Stimulated activated CD4-positive, alpha-beta T cell treated with anti-CD3 and anti-CD28 coated beads, TNF-alpha, amount 100 ng/mL, for 1 hour (primary cell): ENCODE measurements around the gene EMID1.

ENCODE experiments used
- DNase-seq, 3 donors: peaks; one replicate each; pipeline ENCODE4 v3.0.0-alpha.2; 2020; ENCODE audit warnings: low read depth in 3 of 3, low spot score in 1 of 3

EMID1 gene

DNA sequence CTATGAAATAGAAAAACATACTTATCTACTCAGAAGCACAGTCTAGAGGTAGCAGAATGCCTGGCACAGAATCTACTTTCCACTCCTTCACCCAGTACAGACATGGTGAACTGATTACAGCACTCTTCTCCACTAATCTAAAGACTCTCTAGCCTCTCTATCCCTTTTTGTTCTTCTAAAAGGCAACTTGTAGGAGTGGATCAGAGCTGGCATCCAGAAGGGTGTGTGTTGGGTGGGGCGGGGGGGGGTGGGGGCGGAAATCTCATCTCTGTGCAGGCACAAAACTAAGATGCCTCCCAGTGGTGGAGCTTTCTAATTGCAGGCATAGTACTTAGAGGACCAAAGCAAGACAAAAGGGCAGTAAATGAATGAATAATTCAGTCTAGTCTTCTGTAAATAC, 11.5 kb upstream of the EMID1 start:
- no peak for DNase-seq

DNA sequence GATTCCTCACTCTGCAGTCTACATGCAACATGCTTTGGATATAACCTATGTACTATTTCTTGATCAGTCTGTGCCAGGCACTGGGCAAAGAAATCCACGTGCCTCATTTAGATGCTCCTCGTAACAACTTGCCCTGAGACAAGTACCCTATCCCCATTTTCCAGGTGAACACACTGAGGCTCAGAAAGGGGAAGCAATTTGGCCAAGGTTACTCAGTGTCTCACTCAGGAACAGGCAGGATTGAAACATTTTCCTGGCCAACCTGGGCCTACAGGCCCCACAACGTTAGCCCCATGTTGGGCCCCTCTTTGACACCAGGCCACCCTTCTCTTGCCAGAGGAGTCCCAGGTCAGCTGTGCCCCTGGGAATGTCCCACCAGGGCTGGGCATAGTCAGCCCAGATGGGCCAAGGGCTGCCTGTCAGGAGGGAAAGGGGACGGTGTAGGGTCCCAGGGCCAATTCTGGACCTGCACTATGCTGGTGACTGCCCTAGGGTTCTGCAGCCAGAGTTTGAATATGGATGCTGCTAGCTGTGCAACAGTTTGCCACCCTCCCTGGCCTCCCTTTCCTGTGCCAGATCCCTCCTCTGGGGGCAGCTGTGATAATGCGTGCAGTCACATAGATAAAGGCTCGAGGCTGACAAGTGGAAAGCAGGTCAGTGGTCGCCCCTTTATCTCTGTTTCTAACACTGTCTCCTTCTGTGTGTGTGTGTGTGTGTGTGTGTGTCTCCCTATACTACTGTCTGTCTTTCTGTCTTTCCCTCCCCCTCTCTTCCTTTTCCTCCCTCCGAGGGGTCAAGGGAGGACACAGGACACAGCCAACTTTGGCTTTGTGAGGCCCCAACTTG, 10.4 kb upstream of the EMID1 start:
- DNase-seq, result no peak

DNA sequence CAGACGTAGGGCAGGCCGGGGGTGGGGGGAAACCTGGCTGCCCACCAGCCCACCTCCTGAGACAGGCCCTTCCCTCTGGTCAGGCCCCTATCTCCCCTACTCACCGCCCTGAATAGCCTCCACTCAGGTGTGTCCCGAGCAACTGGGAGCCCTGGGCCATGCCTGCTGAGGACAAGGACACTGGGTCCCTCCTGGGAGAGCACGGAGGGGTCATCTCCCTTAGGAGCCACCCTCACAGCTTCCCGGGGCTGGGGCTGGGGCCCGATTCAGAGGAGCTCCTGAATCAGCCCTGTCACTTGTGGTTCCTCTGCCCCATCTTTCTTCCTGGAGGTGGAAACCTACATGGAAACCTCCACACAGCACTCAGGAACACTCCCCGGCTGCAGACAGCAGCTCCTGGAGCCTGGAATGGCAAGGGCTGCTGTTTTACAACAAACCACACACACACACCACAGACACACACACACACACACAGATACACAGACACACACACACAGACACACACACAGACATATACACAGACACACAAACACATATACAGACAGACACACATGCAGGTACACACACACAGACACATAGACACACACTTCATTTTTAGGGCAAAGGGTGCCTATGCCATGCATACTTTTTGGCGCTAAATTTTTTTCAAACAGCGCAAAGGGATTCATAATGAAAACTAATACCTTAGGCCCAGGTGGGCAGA, 9.6 kb upstream of the EMID1 start:
- DNase-seq, result no peak

DNA sequence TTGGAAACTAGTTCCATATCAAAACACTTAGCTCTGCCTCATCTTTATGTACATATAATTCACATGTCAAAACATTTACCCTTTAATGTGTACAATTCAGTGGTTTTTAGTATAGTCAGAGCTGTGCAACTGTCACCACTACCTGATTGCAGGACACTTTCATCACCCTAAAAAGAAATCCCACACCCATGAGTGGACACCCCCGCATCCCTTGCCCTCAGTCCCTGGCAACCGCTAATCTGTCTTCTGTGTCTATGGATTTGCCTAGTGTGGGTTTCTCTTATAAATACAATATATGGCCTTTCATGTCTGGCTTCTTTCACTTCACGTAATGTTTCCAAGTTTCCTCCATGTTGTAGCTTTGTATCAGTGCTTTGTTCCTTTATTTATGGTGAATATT, 8.6 kb upstream of the EMID1 start:
- no peak for DNase-seq

DNA sequence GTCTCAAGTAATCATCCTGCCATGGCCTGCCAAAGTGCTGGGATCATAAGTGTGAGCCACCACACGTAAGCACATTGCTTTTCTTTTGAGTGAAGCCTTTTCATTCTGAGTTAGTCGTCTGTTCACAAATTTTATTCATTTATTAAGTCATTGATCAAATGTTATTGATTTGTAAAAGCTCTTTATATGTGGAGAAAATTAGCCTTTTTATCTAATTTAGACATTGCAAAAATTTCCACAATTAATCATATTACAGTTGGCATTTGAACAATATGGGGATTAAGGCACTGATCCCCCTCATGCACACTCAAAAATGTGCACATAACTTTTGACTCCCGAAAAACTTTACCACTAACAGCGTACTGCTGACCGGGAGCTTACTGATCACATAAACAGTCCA, 7.5 kb upstream of the EMID1 start:
- no peak for DNase-seq

DNA sequence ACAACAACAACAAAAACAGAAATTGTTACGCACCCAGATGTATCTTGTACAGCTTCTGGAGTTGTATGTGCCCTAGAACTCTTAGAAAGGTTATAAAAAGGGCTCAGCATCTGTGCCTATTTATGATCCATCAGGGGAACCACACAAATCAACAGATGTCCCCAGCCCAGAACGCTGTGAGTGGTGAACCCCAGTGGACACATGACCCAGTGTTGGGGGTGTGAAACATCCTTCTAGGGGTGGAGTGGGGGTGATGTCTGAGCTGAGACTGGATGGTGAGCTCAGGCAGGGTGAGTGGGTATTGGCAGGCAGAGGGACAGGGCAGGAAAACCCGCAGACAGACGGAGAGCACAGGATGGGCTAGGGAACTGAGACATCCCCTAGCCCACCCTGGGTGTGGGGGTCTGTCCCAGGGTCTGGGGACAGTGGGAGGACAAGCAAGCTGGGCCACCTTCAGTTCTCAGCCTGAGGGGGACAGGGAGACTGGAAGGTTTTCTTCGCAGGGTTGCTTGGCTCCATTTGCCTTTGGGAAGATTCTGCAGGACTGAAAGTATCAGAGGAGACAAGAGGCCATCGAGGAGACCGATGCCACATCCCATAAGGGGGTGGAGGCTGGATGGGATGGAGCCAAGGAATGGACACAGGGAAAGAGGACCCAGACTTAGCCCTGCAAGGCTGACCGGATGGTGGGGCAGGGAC, 5.8 kb upstream of the EMID1 start:
- no peak for DNase-seq

DNA sequence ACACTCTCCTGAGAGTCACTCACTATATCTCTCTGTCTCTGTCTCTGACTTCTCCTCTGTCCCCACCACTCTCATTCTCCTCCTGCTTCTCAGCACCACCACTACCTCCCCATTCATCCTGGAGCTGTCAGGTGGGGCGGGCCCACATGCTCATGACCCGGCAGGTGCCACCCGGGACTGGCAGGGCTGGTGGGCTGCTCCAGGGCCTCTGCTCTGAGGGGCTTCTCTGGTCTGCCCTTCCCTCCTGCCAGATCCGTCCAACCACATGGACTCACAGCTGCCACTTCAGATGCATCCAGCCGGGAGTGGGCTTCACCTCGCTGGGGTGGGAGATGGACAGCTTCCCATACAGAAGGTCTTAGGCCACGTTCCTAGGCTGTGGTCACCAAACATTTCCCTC, 4.8 kb upstream of the EMID1 start:
- DNase-seq, result no peak

DNA sequence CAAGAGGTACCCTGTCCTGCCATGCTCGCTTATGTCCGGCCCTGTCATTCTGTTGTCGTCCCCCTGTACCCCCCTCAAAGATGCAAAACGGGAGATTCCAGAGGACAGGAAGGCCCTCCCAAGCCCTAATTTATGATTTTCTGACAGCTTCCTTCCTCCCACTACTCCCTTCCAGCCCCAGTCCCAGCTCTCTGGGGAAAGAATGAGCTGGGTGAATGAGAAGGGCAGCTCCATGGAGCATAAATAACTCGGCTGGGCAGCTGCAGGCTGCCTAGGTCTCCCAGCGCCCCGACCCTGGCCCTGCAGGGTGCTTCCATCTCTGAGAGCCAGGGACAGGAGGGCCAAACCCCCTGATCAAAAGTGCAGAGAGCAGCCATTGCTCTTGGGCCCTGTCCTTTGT, 3.9 kb upstream of the EMID1 start:
- DNase-seq, result no peak

DNA sequence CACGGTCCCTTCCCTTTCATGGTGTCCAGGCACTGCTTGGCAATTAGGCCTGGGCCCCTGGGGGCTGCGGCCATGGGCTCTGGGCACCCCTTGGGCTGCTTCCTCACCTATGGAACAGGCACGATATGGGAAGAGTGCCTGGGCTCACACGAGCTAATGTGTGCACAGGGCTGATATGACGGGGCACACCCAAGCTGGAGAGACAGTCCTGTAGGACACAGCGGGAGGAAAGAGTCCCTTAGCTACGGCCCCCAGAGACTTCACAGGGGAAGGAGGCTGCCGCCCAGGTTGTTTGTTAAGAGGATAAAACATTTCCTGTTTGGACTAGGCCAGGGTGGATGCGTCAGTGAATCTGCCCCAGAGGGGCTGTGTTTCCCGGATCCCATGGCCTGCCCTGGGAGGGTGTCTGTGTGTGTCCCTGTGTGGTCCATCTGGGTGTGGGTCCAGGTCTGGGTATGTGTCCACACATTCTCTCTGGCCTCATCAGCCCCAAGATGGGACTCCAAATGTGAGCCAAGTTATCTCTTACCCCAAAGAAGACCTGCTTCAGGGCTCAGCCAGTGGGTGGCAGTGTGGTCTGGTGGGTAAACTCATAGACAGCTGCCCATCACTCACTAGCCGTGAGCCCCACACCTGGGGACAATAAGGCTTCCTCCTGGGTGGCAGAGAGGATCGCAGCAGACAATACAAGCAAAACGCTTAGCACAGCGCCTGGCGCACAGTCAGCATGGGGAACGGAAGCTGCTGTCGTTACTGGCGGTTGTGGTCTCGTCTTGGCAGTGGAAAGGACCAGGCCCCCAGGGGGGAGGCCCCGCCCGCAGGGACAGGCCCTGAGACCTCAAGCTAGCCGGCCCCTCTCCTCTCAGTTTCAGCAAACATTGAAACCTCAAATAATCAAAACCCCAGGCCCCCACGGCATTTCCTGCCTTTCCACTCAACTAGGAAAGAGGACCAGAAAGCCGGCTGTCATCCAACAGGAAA, 3.2 kb upstream of the EMID1 start:
- peak in 2 of 3 donors; percentile 7 to 11 for DNase-seq

DNA sequence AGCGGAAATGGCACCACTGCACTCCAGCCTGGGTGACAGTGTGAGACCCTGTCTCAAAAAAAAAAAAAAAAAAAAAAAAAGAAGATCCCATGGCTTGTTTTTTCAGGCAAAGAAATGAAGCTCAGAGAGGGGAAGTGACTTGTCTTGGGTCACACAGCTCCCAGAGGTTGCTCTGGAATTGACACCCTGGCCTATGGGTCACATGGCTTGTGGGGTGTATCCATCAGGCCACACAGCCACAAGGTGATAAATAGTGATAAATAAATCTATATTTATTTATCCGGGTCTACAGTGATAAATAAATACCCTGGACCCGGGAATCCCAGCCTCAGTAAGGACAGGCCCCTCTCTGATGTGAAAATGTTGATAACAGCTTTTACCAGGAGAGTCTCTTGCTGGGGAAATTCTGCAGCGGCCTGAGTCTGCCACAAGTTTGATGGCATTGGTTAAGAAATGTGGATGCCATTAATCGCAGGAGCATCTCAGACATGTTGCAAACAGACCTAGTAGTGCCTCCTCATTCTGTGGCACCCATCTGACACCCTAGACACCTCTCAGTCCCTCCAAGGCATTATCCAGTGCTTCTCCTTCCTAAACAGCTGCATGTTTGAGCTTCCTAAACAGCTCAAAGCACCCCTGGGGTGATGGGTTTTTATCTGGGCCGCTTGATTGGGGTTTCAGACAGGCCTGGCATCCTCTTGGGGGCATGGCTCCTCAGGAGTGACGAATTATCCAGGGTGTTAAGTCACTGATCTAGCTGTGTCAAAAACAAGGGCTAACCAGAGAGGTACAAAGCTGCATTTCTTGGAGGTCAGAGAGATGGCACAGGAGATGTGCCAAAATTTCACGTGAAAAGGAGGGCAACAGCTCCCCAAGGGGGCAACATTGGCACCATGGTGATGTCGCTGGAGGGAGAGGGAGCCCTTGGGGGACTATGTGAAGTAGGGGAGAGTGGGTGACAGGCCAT, 1.9 kb upstream of the EMID1 start:
- no peak for DNase-seq

DNA sequence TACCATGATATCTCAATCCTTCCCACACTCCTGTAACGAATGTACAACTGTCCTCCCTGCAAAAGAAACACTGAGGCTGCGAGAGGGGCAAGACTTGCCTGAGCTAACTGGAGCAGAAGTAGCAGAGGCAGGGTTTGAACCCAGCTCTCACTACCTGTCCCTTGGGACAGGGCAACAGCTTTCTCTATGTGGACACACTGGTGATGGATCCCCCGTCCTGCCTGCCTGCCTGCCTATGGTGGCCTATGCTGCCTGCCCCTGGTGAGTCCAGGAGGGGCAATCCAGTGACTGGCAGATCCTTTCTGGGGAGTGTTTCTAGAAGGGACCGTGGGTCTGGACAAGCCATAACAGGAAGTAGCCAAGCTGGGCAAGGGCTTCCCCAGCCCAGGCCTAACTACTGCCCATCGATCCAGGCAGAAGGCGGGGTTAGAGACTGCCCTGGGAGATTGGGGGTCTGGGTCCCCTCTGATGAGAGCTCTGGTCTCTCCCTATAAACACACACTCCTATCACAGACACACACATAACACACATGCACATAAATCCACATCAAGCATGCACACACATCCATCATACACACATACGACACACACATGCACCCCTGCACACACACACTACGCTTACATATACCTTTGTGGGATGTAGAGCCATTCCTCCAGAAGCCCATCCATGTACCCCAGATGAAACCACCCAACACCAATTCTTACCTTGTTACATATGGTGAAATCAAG, 1.1 kb upstream of the EMID1 start:
- DNase-seq, result no peak

DNA sequence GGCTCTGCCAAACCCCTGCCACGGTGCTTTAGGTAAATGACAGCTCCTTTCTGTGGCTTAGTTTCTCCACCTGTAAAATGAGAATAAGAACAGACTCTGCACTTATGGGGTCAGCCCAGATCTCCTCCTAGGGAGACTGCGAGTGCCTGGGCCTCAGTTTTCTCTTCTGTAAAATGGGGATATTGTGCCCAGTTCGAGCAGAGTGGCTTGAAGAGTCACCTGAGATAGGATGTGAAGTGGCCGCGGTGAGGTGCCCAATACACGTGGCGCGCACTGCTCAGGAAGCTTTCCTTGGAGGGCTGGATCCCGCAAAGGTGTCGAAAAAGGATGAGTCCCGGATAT, 473 bp upstream of the EMID1 start:
- no peak for DNase-seq

DNA sequence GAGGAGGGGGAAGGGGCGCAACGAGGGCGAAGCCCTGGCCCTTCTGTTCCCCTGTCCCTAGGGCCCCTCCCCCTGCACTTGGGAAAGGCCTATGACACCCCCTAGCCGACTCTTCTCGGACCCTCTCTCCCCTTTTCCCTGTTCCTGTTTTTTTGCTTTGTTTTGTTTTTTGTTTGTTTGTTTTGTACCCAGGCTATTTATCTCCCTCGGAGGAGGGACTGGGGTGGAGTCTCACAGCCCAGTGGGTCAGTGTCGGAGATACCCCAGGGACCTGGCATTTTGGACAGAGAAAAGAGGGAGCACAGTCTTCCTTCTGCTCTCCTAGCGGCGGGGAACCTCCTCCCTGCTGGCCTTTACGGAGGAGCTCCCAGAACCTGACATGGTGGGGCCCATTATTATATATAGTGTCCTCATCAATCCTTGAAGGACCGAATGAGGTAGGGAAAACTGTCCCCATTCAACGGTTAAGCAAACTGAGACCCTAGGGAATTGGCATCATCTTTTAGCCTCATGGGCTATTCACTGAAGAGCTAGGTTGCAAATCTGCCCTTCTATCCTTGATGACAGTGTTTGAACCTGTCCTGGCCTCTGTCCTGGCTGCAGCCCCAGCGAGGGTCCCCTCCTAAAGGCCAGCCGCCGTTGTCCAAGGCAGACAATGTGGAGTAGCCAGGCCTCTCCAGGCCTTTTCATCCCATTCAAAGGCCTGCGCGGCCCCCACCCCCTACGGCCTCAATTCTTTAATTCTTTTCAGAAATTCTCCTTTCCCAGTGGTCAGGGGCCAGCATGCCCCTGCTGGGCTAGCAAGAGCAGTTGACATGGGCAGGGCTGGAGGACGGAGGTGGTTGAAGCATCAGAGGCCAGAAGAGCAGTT, 911 bp downstream of the EMID1 start:
- no peak for DNase-seq

DNA sequence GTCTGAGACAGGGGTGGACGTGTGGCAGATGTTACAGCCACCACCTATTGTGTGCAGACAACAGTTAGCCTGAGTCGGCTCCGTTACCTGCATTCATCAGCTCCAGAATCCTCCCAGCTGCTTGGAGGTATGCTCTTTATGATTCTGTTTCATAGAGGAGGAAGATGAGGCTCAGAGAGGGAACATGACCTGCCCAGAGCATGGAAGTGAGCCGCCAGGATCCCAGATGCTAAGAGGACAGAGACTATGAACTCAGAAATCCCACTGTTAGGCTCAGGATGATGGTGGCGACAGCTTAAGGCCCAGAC, 1.5 kb downstream of the EMID1 start:
- DNase-seq, result no peak

DNA sequence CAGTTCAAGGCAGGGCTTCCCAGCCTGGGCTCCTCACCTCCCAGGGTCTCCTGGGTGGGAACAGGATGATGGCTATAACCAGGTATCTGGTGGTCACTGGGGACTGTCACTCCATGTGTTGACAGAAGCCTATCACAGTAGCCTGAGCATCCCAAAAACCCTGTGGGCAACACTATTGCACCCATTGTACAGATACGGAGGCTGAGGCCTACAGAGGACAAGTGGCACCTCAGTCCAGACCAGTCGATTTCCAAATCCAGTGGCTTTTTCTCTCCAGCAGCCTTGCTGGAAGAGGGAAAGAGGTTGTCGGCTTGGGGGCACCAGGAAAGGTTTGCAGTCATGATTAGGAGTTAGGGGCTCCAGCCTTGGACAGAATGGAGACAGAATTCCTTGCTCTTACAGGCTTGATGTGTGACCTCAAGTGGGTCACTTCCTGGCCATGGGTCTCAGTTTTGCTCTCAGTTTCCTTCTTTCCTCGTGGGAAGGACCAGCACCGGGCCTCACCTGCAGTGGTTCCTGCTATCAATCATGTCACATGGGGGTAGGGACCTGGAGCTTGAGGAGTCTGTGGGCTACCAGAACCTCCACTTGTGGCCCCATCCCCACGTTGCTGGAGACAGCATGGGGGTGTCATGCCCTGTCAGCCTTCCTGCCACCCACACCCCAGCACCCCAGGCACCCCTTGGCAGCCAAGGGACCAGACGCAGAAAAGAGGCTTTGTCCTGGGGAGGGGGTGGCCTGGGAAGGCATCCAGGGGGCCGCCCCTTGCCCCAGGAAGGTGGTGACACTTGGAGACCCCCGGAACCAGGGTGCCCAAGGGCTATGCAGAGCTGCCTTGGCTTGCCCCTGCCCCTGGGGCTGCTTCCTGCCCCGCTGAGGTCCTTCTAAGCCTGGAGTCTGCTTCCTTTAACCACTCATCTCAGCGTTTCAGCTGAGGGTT, 2.1 kb downstream of the EMID1 start:
- no peak for DNase-seq

DNA sequence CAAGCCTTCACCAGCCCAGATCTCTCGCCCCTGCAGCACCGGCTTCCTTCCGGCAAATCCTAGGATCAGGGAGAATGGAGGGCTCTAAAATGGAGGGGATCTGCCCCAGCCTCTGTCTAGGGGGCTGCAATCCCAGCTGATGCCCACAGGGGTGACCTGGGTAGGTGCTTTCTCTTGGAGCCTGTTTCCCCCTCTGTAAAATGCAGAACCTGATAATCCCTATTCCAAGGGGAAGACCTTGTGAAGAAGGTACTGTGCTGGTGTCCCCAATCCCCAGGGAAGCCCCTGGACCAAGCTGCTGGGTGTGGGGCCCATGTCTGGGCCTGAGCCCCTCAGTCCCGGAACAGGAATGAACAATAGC, 2.8 kb downstream of the EMID1 start:
- DNase-seq, result no peak

DNA sequence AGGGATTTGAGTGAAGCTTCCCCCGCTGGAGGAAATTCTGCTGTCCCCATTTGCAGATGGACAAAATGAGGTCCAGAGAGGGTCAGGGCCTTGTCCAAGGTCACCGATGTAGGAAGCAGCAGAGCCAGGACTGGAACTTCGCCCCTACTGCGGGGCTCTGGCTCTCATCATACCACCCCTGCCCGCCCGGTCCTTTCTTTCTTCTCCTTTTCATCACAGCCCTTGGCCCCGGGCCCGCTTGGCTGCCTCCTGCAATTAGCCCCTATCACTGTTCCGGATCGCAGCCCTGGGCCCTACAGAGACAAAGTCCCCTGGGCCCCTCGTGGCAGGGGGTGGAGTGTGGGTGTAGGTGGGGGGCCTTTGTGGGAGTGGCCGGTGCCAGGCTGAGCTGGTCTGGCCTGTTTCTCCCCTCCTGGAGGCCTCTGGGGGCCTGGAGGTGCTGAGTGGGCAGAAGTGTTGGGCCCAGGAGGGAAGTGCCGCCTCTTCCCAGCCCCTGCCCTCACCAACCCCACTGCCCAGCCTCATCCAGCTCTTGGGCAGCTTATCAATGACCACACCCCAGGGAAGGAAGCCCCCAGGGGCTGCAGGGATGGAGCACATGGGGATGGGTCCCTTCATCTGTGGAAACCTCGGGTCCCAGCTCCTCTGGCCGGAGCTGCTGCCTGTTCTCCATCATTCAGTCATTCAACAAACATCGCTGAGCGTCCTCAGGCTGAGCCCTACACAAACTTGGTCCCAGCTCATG, 3.4 kb downstream of the EMID1 start:
- DNase-seq, result no peak
